ENCODE measurements around the gene ZNF205.
A peak's percentile ranks its signal among the peaks of the same experiment; 100 is the strongest.

The ZNF205 gene

DNA sequence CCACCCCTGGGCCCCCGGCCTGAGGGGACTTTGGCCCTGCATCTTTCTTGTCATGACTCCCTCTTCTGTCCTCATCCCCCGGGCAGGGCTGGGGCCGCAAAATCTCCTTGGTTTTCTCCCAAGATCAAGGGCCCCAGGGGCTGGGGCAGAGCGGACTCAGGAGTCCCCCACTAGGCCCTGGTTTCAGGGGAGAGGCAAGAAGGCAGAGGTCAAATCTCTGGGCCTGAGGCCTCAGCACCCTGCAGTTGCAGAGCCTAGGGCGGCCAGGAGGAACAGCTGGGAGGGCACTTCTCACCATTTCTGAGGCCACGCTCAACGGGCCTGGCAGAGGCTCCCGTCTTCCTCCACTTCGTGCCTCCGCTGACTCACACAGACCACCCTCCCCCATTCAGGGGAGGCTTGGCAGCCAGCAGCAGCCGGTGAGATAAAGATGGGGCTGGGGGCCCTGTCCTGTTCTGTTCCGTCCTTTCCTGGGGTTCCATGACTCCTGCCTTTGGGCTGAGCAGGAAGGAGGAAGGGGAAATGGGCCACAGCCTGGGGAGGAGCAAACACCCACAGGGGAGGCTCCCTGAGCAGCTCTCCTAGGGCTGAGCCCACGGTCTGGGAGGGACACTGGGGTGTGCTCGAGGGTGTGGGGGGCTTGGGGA, 25.7 kb upstream of the ZNF205 start:
- no peak overlapping the region for H3K4me3 ChIP-seq (replicated peaks; ENCODE audit: low read depth, low read length)
- no peak for DNase-seq (ENCODE audit: low read depth)

DNA sequence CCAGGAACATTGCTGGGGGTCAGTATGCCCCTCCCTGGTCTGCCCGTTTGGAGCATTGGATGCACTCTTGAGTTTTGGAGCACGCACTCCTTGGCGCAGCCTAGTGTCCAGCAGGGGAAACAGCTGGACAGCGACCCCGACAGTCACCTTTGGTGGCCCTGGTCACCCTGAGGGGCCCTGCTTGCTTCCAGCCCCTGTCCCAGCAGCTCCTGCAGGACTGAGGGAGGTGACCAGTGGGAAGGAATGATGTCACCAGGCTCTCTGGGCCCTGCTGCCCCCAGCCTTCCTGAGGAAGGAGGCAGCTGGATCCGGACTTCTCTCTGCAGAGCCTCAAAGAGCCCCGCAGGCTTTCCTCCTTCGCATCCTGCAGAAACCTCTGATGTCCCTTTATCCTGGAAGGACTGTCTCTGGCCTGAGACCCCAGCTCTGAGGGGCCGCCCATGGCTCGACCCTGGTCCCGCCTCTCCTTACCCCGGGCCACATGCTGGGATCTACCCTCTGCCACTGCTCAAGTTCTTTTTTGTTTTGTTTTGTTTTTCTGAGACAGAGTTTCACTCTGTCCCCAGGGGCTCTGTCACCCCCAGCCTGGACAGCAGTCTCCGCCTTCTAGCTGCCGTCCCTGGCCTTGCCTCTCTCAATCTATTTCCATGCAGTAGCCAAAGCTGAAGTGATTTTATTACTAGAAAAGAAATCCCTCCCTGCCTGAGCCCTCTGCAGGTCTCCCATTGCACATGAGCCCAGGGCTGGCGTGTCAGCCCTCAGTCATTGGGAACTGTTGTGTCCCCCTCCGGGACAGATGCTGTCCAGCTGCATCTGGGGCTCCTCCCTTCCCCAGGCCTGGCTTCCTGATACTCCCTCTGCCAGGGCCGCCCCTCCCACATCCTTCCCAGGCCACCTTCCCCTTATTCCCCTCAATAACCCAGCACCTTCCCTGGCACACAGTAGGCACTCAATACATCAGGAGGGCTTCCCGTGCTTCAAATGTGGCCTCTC, 24.8 kb upstream of the ZNF205 start:
- no peak overlapping the region for H3K4me3 ChIP-seq (replicated peaks; ENCODE audit: low read depth, low read length)
- peak; percentile 22 for DNase-seq (ENCODE audit: low read depth)
- TF ChIP-seq, protein P1, sequence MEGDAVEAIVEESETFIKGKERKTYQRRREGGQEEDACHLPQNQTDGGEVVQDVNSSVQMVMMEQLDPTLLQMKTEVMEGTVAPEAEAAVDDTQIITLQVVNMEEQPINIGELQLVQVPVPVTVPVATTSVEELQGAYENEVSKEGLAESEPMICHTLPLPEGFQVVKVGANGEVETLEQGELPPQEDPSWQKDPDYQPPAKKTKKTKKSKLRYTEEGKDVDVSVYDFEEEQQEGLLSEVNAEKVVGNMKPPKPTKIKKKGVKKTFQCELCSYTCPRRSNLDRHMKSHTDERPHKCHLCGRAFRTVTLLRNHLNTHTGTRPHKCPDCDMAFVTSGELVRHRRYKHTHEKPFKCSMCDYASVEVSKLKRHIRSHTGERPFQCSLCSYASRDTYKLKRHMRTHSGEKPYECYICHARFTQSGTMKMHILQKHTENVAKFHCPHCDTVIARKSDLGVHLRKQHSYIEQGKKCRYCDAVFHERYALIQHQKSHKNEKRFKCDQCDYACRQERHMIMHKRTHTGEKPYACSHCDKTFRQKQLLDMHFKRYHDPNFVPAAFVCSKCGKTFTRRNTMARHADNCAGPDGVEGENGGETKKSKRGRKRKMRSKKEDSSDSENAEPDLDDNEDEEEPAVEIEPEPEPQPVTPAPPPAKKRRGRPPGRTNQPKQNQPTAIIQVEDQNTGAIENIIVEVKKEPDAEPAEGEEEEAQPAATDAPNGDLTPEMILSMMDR (IDR thresholded peaks at IDR 0.05; ENCODE audit: low read length, missing control alignments), result peak; percentile 37

More for the DNA sequence above, 25.7 kb upstream of the ZNF205 start:
- TF ChIP-seq, protein P1 (IDR thresholded peaks at IDR 0.05; ENCODE audit: low read length, missing control alignments), result no peak

DNA sequence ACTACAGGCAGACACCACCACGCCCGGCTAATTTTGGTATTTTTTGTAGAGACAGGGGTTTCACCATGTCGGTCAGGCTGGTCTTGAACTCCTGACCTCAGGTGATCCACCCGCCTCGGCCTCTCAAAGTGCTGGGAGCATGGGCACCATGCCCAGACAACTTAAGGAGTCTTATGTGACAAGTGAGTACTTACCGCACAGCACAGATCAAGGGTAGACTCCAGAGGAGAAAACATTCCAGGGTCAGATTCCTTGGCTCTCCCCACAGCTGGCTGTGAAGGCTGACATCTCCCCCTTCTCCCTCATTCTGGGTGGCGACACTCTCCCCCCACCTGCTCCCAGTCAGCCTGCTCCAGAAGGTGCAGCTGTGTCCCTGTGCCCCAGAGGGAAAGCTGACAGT, 23.9 kb upstream of the ZNF205 start:
- no peak overlapping the region for H3K4me3 ChIP-seq (replicated peaks; ENCODE audit: low read depth, low read length)
- no peak for DNase-seq (ENCODE audit: low read depth)
- TF ChIP-seq, protein P1 (IDR thresholded peaks at IDR 0.05; ENCODE audit: low read length, missing control alignments), result no peak

DNA sequence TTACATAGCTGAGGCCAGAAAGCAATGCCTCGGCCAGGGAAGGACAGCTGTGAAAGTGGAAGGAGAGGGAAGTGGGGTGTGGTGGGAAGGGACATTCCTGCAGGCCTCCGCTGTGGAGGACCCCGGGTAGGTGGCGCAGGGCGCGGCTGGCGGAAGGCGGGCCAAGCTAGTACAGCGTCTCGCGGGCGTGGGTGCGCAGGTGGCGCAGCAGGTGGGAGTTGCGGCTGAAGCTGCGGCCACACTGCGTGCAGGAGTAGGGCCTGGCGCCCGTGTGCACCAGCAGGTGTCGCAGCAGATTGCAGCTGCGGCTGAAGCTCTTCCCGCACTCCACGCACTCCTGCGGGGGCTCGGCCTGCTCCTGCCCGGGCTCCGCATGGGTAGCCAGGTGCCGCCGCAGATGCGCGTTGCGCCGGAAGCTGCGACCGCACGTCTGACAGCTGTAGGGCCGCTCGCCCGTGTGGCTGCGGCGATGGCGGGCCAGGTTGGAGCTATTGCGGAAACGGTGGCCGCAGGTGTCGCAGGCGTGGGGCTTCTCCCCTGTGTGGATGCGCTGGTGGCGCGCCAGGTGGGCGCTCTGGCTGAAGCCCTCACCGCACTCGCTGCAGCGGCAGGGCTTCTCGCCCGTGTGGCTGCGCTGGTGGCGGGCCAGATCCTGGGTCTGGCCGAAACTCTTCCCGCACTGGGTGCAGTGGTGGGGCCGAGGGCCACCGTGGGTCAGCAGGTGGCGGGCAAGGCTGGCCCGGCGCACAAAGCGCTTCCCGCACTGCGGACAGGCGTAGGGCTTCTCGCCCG, 23.3 kb upstream of the ZNF205 start:
- H3K4me3 ChIP-seq (replicated peaks; ENCODE audit: low read depth, low read length), result no peak overlapping the region
- DNase-seq (ENCODE audit: low read depth), result no peak
- TF ChIP-seq, protein P1 (IDR thresholded peaks at IDR 0.05; ENCODE audit: low read length, missing control alignments), result no peak

DNA sequence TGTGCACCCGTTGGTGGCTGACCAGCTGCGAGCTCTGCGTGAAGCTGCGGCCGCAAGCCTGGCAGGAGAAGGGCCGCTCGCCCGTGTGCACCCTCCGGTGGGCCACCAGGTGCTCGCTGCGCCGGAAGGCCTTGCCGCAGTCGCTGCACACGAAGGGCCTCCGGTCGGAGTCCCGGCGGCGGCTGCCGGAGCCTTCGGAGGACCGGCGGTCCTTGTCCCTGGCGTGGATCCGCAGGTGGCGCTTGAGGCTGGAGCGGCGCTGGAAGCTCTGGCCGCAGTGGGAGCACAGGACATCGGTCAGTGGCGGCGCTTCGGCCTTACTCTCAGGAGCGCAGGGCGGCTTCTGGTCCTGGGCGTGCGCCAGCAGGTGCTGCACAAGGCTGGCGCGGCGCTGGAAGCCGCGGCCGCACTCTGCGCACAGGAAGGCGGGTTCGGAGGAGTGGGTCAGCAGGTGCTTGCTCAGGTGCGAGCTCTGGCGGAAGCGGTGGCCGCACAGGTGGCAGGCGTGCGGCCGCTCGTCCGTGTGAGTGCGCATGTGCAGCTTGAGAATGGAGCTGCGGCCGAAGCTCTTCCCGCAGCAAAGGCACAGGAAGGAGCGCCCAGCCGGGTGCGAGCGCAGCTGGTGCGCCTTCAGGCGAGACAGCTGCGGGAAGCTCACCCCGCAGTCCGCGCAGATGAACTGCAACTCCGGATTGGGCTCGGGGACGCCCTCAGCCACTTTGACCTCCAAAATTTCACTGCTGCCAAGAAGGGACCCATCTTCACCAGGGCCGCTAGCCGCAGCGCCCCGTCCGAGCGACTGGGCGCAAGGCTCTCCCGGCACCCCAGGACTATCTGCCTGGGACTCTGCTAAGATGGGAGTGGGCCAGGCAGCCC, 22.4 kb upstream of the ZNF205 start:
- DNase-seq (ENCODE audit: low read depth), result no peak
- TF ChIP-seq, protein P1 (IDR thresholded peaks at IDR 0.05; ENCODE audit: low read length, missing control alignments), result no peak
- no peak overlapping the region for H3K4me3 ChIP-seq (replicated peaks; ENCODE audit: low read depth, low read length)

DNA sequence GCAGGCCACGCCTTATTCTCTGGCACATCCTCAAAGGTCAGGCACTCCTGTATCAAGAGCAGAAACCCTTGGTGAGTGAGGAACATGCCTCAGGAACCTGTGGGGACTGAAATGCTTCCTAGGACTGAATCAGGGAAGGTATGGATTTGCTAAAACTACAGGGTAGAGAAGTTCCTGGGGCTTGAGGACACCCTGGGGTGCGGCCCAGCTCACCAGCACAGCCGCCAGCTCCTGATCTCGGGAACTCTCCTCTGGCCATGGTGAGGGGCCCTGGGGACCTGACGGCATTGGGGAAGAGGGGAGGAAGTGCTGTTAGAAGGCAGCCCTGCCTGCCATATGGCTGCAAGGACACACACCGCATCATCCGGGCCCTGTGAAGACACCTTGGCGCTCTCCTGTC, 20.8 kb upstream of the ZNF205 start:
- no peak for DNase-seq (ENCODE audit: low read depth)
- TF ChIP-seq, protein P1 (IDR thresholded peaks at IDR 0.05; ENCODE audit: low read length, missing control alignments), result no peak
- H3K4me3 ChIP-seq (replicated peaks; ENCODE audit: low read depth, low read length), result no peak overlapping the region

All from fibroblast of pulmonary artery (primary cell).